Measurements from ENCODE around the gene RHOT1.
"Not testable (repeated sequence)": the region's sequence is repeated elsewhere in the genome, so short reads cannot be mapped to it uniquely, and the experiment has no call there.

RHOT1 gene

DNA sequence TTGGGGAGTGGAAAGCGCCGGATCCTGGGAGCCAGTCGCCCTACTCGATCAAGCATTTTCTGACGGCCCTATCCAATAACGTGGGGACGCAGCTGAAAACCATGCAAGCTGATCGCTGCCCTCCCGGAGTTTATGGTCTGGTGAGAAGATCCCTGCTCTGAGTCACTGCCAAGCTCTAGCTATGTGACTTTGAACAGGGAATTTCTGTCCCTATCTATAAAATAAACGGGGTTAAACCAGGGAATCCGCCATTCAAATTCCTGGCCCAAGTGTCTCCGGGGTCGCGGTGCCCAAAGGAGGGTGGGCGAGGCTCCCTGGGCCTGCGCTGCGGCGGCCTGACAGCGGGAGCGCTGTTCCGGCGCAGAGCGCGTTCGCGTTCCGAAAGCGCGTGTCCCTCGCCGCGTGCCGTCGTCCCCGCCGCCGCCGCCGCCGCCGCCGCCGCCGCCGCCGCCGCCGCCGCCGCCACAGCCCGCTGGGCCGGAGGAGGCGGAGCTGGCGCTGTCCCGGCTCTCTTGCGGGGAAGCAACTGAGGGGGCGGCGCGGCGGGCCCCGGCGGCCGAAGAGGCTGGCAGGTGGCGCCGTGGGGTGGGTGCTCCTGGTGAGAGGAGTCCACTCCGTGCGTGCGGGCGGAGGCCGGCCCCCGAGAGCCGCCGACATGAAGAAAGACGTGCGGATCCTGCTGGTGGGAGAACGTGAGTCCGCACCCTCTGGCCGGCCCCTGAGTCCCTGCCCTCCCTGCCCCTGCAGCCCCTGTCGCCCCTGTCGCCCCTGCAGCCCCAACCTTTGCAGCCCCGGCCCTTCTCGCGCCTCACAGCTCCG lies at the start of gene RHOT1:
Gene RHOT1 (plus strand): TSS at position 465 of the 819 bp plus-strand sequence. CDS start 191 bp downstream, at position 656.
- peak in 1 of 2 experiments; percentile 20 for DNase-seq

DNA sequence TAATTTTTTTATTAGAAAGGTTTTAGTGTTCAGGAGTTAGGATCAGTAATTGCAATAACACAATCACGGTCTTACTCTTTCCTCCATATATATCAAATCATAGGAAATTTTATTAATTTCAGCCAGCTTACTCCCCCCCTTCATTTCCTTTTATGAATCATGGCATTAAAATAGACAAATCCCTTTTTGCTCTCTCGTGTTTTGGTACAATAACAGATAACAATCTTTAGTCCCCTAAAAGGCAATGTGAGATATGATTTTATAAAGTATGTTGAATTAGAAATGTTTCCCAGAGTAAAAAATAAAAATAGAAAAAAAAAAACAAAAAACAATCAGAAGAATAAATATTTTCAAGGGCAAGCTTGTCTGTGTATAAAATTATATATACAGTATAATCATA lies 42.6 kb upstream of the RHOT1 start:
- no peak for DNase-seq

- not testable (repeated sequence) for DNase-seq
These were observed 42.0 kb upstream of the RHOT1 start for GRCh38 chr17:32100323-32100722.

DNA sequence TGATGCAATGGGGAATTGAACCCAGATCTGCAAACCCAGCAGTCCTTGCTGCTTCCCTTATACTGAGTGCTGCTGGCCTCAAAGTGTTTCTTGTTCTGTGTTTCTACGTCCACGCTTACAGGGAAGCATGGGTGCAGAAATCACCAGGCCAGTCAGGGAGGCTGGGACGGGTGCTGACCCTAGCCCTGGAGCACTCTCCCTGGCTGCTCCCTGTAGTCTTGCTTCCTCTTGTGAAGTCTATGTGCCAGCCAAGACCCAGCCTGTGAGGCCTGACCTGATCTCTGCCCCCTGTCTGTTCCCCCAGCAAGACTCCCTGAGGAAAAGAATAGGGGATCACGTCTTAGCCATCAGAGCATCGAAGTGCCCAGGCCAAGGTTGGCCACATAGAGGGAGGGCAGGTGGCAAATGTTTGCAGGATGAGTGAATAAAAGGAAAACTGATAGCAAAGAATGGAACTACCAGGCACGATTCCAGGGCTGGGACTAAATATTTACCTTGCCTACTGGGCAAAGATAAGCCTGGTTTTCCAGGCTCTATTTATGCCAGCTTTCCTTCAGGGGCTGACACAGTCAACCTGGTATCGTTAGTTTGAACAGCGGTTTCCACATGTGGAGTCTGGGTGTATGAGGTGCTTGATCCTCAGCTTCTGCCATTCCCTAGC lies 41.2 kb upstream of the RHOT1 start:
- no peak for DNase-seq

DNA sequence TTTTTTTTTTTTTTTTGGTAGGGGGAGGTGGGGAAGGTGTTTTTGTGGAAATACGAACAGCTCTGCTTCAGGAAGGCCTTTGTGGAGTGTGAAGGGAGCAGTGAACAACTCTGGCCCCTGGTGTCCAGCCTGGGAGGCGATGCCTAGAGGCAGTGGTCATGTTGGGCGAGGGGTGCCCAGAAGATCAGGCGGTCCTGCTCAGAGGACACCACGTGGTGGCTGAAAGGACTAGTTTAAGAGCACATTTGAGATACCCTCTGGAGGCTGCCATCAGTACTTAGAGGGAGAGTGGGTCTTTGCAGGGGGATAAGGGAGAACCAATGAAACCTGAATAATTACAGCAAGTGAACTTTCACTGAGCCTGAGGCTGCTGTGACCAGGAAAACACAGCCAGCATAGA lies 40.1 kb upstream of the RHOT1 start:
- DNase-seq = no peak

DNA sequence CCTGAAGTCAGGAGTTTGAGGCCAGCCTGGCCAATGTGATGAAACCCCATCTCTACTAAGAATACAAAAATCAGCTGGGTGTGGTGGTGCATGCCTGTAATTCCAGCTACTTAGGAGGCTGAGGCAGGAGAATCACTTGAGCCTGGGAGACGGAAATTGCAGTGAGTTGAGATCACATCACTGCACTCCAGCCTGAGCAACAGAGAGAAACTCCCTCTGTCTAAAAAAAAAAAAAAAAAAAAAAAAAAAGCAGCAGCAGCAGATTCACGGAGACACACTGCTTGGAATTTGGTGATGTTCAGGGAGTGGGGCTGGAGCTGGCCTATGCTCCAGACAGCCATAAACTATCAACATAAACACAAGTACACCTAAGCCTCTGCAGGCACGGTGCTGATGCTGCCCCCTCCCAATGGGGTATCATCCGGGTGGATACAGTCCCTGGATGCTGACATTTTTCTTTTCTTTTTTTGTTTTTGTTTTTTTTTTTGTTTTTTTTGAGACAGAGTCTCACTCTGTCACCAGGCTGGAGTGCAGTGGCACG lies 39.6 kb upstream of the RHOT1 start:
- no peak for DNase-seq

DNA sequence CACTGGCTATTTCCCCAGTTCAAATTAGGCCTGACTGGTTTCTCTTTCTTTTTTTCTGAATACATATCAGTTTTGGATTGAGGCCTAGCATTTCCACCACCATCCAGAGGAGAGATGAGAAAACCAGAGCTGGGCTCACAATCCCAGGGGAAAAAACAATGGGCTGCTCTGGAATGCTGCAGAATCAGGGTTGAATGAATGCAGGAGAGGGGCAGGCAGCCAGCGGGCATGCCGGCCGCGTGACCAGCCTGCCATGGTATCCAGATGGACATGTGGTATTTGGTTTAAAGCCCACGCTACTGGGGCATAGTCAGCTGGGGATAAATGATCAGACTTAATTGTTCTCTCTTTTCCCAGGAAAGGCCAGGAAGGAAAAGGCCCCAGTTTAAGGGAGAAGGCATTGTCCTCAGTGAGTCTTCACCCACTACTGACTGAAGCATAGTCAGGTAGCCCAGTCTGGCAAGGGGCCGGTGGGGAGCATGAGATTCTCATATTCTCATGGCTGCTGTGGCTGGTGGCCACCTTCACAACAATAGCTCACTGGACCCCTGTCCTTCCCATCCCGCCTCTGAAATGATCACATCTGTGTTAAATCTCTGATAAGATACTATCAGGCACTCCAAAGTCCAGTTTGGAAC lies 38.7 kb upstream of the RHOT1 start:
- no peak for DNase-seq

DNA sequence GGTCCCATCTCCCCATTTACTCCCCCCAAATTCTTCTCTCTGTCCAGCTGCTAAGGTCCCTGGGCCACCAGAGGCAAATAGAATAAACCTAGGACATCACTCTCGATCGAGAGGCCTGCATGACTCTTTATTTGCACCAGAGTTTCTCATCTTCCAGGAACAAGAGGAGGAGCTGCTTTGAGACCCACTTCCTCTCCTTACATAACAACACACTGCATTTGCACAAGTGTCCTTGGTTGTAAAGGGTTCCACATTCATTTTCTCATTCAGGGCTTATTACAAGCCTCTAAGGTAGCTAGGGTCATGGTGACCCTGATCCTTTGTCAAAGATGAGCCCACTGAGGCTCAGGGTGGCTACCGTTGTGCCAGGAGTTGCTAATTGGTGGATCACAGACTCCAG lies 38.1 kb upstream of the RHOT1 start:
- no peak for DNase-seq

DNA sequence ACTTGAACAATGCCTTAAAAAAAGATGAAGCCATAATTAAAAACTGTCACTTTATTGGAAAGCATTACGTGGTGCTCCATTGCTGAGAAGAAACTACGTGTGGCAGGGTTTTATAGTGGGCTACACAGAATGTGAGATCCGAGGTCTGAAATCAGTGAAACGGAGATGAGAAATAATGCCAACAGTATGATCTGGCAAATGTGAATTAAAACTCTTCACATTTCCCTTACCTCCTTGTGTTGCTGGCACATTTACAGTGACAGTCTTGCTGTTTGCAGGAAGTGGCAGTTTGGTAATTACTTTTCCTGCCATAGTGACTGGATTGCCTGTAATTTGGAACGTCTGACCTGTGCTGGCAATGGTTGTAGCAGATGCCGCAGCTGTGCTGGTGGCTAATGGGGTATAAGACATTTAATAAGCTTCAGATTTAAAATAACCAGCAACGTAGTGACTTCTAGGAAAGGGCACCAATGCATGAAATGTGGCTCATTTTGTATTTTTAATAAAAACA lies 35.8 kb upstream of the RHOT1 start:
- not testable (repeated sequence) for DNase-seq

DNA sequence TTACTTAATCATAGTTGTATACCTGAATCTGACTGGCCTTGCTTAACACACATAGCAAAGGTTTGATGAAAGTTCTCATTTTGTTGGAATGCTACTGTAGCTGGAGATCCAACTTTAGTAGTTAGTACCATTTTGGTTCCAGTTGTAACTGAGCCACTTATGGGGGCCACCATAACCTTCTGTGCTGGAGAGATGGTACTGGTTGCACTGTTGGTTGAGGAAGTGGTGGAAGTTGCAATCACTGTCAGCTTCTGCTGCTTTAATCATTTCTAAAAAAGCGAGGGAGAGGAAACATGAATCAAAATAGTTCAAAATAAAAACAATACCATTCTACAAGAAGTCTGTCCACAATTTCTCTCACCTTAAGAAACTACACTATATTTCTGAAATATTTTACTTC lies 35.1 kb upstream of the RHOT1 start:
- not testable (repeated sequence) for DNase-seq

DNA sequence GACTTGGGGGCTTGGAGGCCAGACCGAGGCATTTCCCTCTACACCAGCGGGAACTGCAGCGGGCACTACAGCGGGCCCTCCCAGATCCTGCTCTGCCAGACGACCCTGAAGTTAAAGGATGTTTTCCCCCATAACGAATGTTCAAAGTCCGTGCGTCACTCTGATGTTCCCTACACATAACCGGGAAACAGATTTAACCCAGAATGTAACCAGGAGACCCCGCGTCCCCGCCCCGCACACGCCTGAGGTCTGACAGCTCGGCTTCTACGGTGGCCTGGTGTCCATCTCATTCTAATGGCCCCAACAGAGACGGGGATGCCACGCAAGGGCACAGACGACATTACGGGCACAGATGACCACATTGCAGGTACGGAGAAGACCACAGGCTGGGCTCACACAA lies 31.7 kb upstream of the RHOT1 start:
- DNase-seq = no peak

- DNase-seq = no peak
These were observed 31.0 kb upstream of the RHOT1 start for GRCh38 chr17:32111141-32111771.

- DNase-seq = no peak
These were observed 29.9 kb upstream of the RHOT1 start for GRCh38 chr17:32112416-32112815.

GRCh38 chr17:32114536-32114935 lies 27.8 kb upstream of the RHOT1 start:
- no peak for DNase-seq

DNA sequence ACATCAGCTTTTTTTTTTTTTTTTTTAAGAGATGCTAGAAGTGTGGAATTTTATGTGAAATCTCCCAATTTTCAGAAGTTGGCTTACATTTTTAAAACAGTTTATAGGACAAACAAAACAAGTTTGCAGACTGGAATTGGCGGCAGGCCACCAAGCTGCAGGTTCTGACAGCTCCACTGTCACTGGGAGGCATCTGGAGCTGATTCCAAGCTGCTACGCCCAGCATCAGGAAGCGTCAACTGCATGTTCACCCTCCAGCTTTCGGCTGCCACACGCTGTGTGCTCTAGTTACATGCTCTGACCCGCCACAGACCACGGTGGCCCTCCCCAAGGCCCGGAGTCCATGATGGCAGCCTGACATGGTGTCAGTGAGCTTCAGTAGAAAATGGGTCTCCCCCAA lies 26.8 kb upstream of the RHOT1 start:
- not testable (repeated sequence) for DNase-seq

- DNase-seq = no peak
These were observed 25.4 kb upstream of the RHOT1 start for GRCh38 chr17:32116937-32117336.

DNA sequence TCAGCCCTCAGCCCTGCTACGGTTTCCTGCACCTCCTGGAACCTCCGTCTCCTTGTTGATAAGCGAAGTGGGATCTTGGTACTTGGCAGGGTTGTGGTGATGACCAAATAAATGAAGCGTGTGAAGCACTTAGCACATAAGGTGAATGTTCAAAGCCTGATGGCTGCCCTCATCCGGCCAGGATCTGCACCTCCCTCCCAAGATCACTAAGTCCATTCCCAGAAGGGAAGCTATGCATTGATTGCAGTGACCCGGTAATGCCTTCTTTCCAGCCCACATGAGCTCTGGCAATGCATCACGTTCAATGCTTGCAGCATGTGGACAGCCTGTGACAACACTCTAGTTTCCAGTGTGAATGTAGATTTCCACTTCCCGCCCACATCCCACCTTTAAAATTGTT lies 24.9 kb upstream of the RHOT1 start:
- DNase-seq = no peak

GRCh38 chr17:32118088-32118487 lies 24.2 kb upstream of the RHOT1 start:
- not testable (repeated sequence) for DNase-seq

- no peak for DNase-seq
These were observed 23.5 kb upstream of the RHOT1 start for GRCh38 chr17:32118835-32119234.

- no peak for DNase-seq
These were observed 22.2 kb upstream of the RHOT1 start for GRCh38 chr17:32120141-32120540.

DNA sequence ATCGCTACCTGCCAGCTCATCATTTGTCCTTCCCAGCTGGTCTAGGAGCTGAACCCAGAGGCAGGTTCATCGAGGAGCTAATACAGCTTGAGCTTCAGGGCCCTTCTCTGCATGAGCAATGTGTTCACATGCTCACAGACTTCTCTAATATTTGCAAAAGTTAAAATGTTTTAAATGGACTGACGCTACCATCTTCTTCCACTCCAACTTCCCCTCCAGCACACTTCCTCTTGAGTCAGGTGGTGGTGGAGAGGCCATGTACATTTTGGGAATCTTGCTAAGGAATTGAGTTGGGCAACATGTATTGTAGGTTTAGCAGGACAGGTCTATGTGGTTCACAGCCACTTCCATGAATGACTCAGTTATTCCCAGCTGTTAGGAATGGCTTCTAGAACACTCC lies 21.6 kb upstream of the RHOT1 start:
- no peak for DNase-seq

DNA sequence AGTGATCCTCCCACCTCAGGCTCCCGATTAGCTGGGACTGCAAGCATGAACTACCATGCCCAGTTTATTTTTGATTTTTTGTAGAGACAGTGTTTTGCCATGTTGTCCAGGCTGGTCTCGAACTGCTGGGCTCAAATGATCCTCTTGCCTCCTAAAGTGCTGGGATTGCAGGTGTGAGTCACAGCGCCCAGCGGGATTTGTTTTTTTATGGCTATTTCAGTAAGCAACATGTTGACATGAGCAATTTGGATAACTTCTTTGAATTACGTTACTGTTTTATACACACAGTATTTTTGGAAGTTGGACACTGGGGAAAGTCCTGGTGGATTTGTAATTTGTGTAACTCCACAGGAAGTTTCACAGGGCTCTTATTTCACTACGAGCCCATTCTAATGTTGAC lies 18.5 kb upstream of the RHOT1 start:
- no peak for DNase-seq
